Loucy (cell line): Measurements from ENCODE around the gene MICAL3.

Experiments
- H2AFZ ChIP-seq: fragments of 200-600 bp; sonication (generic); 2 replicates; pipeline ENCODE4 v1.6.0; 2016; ENCODE audit warnings: antibody characterized with exemption, mild to moderate bottlenecking, low read length, moderate library complexity
- H3F3A ChIP-seq: fragments of 200-600 bp; 2 replicates; pipeline ENCODE4 v1.6.0; 2016; ENCODE audit warnings: antibody characterized with exemption, low read depth, mild to moderate bottlenecking
- H3K27me3 ChIP-seq: fragments of 200-600 bp; sonication (generic); 2 replicates; pipeline ENCODE4 v1.6.1; 2014; ENCODE audit warnings: low read length, mild to moderate bottlenecking; ENCODE audit not compliant: insufficient read depth, poor library complexity, severe bottlenecking
- H3K36me3 ChIP-seq: fragments of 200-600 bp; sonication (generic); 2 replicates; pipeline ENCODE4 v1.6.1; 2016; ENCODE audit warnings: low read length; ENCODE audit not compliant: insufficient read depth
- H3K4me1 ChIP-seq: fragments of 200-600 bp; sonication (generic); 2 replicates; pipeline ENCODE4 v1.5.1; 2014; ENCODE audit warnings: low read length, mild to moderate bottlenecking; ENCODE audit not compliant: insufficient read depth, poor library complexity, severe bottlenecking
- H3K4me2 ChIP-seq: fragments of 200-600 bp; sonication (generic); 2 replicates; pipeline ENCODE4 v1.6.0; 2014; ENCODE audit warnings: antibody characterized with exemption, low read length, low read depth, mild to moderate bottlenecking; ENCODE audit not compliant: poor library complexity, severe bottlenecking
- H3K4me3 ChIP-seq: fragments of 200-600 bp; sonication (generic); 2 replicates; pipeline ENCODE4 v1.5.1; 2014; ENCODE audit warnings: low read length, mild to moderate bottlenecking, mixed read lengths; ENCODE audit not compliant: poor library complexity, severe bottlenecking
- H3K79me2 ChIP-seq: fragments of 200-600 bp; sonication (generic); 2 replicates; pipeline ENCODE4 v1.6.1; 2014; ENCODE audit warnings: low read length; ENCODE audit not compliant: insufficient read depth
- H3K9ac ChIP-seq: fragments of 200-600 bp; sonication (generic); 2 replicates; pipeline ENCODE4 v1.6.0; 2014; ENCODE audit warnings: mild to moderate bottlenecking, low read depth, low read length, moderate library complexity; ENCODE audit not compliant: poor library complexity, severe bottlenecking
- H3K9me2 ChIP-seq: fragments of 200-600 bp; sonication (generic); replicated peaks from 2 replicates; pipeline ENCODE4 v1.6.1; 2016; ENCODE audit warnings: low read depth, low read length, mixed read lengths
- H3K9me3 ChIP-seq: fragments of 200-600 bp; sonication (generic); 2 replicates; pipeline ENCODE4 v1.6.1; 2014; ENCODE audit warnings: mild to moderate bottlenecking, antibody characterized with exemption, low read length, low read depth; ENCODE audit not compliant: insufficient read depth
- H4K20me1 ChIP-seq: fragments of 200-600 bp; sonication (generic); 2 replicates; pipeline ENCODE4 v1.6.0; 2014; ENCODE audit warnings: antibody characterized with exemption, low read length, mild to moderate bottlenecking; ENCODE audit not compliant: insufficient read depth, poor library complexity, severe bottlenecking
- EZH2phosphoT487 ChIP-seq: fragments of 200-600 bp; IDR thresholded peaks from 2 replicates; pipeline ENCODE4 v1.6.1; 2018; ENCODE audit warnings: antibody characterized with exemption, mild to moderate bottlenecking, moderate library complexity, borderline replicate concordance
- TF ChIP-seq, protein P1 (sequence below): fragments of 200-600 bp; sonication (generic); conservative IDR thresholded peaks from 2 replicates; pipeline ENCODE4 v1.5.1; 2014; ENCODE audit warnings: mild to moderate bottlenecking, antibody characterized with exemption, low read length

The MICAL3 gene

GRCh38 chr22:17823226-17823625, 201.1 kb downstream of the MICAL3 start:
- TF ChIP-seq EZH2phosphoT487: no peak
- TF ChIP-seq, protein P1, sequence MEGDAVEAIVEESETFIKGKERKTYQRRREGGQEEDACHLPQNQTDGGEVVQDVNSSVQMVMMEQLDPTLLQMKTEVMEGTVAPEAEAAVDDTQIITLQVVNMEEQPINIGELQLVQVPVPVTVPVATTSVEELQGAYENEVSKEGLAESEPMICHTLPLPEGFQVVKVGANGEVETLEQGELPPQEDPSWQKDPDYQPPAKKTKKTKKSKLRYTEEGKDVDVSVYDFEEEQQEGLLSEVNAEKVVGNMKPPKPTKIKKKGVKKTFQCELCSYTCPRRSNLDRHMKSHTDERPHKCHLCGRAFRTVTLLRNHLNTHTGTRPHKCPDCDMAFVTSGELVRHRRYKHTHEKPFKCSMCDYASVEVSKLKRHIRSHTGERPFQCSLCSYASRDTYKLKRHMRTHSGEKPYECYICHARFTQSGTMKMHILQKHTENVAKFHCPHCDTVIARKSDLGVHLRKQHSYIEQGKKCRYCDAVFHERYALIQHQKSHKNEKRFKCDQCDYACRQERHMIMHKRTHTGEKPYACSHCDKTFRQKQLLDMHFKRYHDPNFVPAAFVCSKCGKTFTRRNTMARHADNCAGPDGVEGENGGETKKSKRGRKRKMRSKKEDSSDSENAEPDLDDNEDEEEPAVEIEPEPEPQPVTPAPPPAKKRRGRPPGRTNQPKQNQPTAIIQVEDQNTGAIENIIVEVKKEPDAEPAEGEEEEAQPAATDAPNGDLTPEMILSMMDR: no peak
- no peaks in the 10 kb centered on the region for H3K79me2 ChIP-seq

GRCh38 chr22:17822087-17822486, 202.3 kb downstream of the MICAL3 start:
- H3K4me3 ChIP-seq: no peak overlapping the region
- no peak overlapping the region for H3K4me2 ChIP-seq
- H3F3A ChIP-seq: no peaks in the 10 kb centered on the region
- H3K27me3 ChIP-seq: no peaks in the 10 kb centered on the region
- H3K79me2 ChIP-seq: no peaks in the 10 kb centered on the region
- no peaks in the 10 kb centered on the region for H3K9me2 ChIP-seq
- no peaks in the 10 kb centered on the region for H3K4me1 ChIP-seq
- H3K9me3 ChIP-seq: no peaks in the 10 kb centered on the region
- no peaks in the 10 kb centered on the region for H4K20me1 ChIP-seq
- H3K9ac ChIP-seq: no peak overlapping the region
- no peak overlapping the region for H2AFZ ChIP-seq
- TF ChIP-seq EZH2phosphoT487: no peak
- TF ChIP-seq, protein P1: no peak
- H3K36me3 ChIP-seq: peaks cover 10% of the 10 kb centered on the region; the same call in 1 of the 2 replicates

More at GRCh38 chr22:17823226-17823625, 201.1 kb downstream of the MICAL3 start:
- H3K27me3 ChIP-seq: no peaks in the 10 kb centered on the region
- H3K36me3 ChIP-seq: peaks cover 18% of the 10 kb centered on the region; the same call in 1 of the 2 replicates
- H3F3A ChIP-seq: no peaks in the 10 kb centered on the region
- H2AFZ ChIP-seq: no peak overlapping the region
- no peaks in the 10 kb centered on the region for H3K9me3 ChIP-seq
- H3K9me2 ChIP-seq: no peaks in the 10 kb centered on the region
- no peak overlapping the region for H3K9ac ChIP-seq
- H3K4me1 ChIP-seq: no peaks in the 10 kb centered on the region
- no peaks in the 10 kb centered on the region for H4K20me1 ChIP-seq
- no peak overlapping the region for H3K4me2 ChIP-seq
- no peak overlapping the region for H3K4me3 ChIP-seq

DNA sequence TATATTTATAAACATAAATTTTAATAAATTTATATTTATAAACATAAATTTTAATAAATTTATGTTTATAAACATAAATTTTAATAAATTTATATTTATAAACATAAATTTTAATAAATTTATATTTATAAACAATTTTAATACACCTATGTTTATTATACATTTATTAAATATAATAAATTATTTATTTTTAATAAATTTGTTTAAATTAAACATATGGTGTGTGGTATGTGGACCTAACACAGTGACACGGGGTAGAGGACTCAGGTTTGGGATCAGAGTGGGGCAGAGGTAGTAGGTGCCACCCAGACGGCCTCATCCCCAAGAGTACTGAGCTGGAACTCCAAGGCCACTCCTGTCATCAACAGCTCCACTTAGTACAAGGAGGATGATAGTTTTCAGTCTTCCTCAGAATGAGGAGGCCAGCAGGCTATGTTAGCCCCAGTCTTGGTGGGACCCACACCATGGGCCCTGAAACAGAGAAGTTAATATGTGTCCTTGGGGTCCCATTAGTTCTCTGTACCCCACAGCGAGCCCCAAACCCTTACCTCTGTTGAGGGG, 203.4 kb downstream of the MICAL3 start:
- no peak overlapping the region for H3K9ac ChIP-seq
- no peaks in the 10 kb centered on the region for H3F3A ChIP-seq
- H3K27me3 ChIP-seq: no peaks in the 10 kb centered on the region
- no peak overlapping the region for H3K4me3 ChIP-seq
- H3K9me2 ChIP-seq: no peaks in the 10 kb centered on the region
- no peak overlapping the region for H3K4me2 ChIP-seq
- no peaks in the 10 kb centered on the region for H3K9me3 ChIP-seq
- TF ChIP-seq EZH2phosphoT487: no peak
- TF ChIP-seq, protein P1: no peak
- H3K4me1 ChIP-seq: no peaks in the 10 kb centered on the region
- H3K36me3 ChIP-seq: peaks cover 16% of the 10 kb centered on the region; the same call in 1 of the 2 replicates
- no peaks in the 10 kb centered on the region for H3K79me2 ChIP-seq
- no peak overlapping the region for H2AFZ ChIP-seq
- H4K20me1 ChIP-seq: no peaks in the 10 kb centered on the region
